Lung (tissue), 12 donors: Measurements from ENCODE around the gene CPLX3. TPM values are rescaled to one million over a fixed set of nuclear protein-coding genes. Genes with fewer than 3 reads are reported as not detected.

Experiments used
- ATAC-seq: fragments of 200-7000 bp; cut with Tn5 transposase; one replicate; pipeline ENCODE4 v1.9.1; 2020; ENCODE audit warnings: moderate number of reproducible peaks; ENCODE audit not compliant: insufficient read depth, low FRiP score
- DNase-seq, 3 donors: peaks; one replicate each; pipeline ENCODE4 v3.0.0-alpha.2; 2013 to 2017
- H3K27ac ChIP-seq, 2 donors: one replicate each; pipeline ENCODE4 v1.5.1; 2013; ENCODE audit warnings: mild to moderate bottlenecking in 2 of 2, moderate library complexity in 2 of 2, control low read depth in 1 of 2, inconsistent platforms in 1 of 2, low read depth in 1 of 2, low read length in 1 of 2
- H3K27me3 ChIP-seq, 3 donors: one replicate each; pipeline ENCODE4 v1.5.1; 2013; ENCODE audit warnings: low read length in 2 of 3; ENCODE audit not compliant: control insufficient read depth in 3 of 3, insufficient read depth in 3 of 3
- H3K36me3 ChIP-seq, 4 donors: one replicate each; pipeline ENCODE4 v1.5.1; 2013; ENCODE audit warnings: low read length in 4 of 4, mild to moderate bottlenecking in 1 of 4, moderate library complexity in 1 of 4; ENCODE audit not compliant: control insufficient read depth in 4 of 4, insufficient read depth in 4 of 4
- H3K4me1 ChIP-seq, 5 donors: one replicate each; pipeline ENCODE4 v1.5.1; 2013; ENCODE audit warnings: low read length in 5 of 5, mild to moderate bottlenecking in 2 of 5, moderate library complexity in 1 of 5; ENCODE audit not compliant: control insufficient read depth in 5 of 5, insufficient read depth in 5 of 5
- H3K4me3 ChIP-seq: one replicate; pipeline ENCODE4 v1.5.1; 2013; ENCODE audit warnings: mild to moderate bottlenecking, control low read depth, moderate library complexity
- H3K9ac ChIP-seq, 2 donors: one replicate each; pipeline ENCODE4 v1.5.1; 2013; ENCODE audit warnings: low read length in 2 of 2, control low read depth in 1 of 2; ENCODE audit not compliant: insufficient read depth in 1 of 2
- H3K9me3 ChIP-seq, 4 donors: one replicate each; pipeline ENCODE4 v1.5.1; 2013; ENCODE audit warnings: low read length in 3 of 4, mild to moderate bottlenecking in 1 of 4, moderate library complexity in 1 of 4; ENCODE audit not compliant: control insufficient read depth in 4 of 4, insufficient read depth in 3 of 4
- WGBS, 2 donors: extraction: QIAGEN DNeasy Blood & Tissue Kit; methylation state at CpG; one replicate each; pipeline ENCODE4 v1.1.7; 2013; 5-methylcytosine and 5-hydroxymethylcytosine counted together
- polyA plus RNA-seq, 2 donors: library from polyadenylated mRNA; stranded (reverse); fragments of 200-250 nt; gene quantifications; one replicate each; pipeline ENCODE4 v1.2.1, GENCODE V29; 2013
- total RNA-seq, 2 donors: library from RNA; depleted of rRNA in 1 of 2; stranded (reverse); fragments of >200 nt in 1 of 2; gene quantifications; one replicate each; pipeline ENCODE4 v1.2.1, GENCODE V29; 2014 to 2021
- TF ChIP-seq, protein P1 (sequence below): IDR thresholded peaks from 2 replicates; pipeline ENCODE4 v1.5.1; 2012; ENCODE audit warnings: mild to moderate bottlenecking; ENCODE audit errors: control extremely low read depth, extremely low read depth
- donor health status: control.
- donor health status: control.
- donor health status: Bipolar disorder and iron deficiency.
- donor health status: healthy.
- donor health status: DM: yes; HTN: yes; CAD: no.

The CPLX3 gene
- total and polyA plus RNA-seq, 4 donors: 0.10 to 0.13 TPM; not detected in 2

DNA sequence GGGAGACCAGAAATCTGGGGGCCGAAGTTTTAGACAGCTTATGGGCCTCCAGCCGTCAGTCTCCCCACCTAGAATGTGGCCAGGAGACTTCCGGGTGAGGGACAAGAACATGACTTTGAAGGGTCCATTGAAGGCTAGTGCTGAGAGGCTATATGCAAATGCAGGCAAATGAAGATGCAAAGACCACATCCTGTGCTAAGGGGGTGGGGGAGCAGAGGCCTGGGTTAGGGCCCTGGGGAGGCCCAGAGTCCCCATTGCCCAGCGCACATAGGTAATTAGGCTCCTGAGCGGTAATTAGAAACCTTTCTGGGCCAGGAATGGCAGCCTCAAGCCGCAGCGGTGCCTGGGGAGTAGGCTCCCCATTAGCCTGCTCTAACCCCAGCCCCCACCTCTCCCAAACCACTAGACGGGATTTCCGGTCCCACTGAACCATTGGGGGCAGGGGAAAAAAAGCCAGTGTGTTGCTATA lies 37.7 kb upstream of the CPLX3 start:
- ATAC-seq (no peak), DNase-seq (no peak)
- Histone ChIP-seq H3K9me3 (no peaks in the 10 kb centered on the region), H3K27me3 (no peaks in the 10 kb centered on the region), H3K4me1 (peaks cover 15 to 65% (median 34%) of the 10 kb centered on the region in 5 donors), H3K4me3 (no peak overlapping the region), H3K9ac (no peak overlapping the region), H3K36me3 (peaks cover 0 to 7% (median 3%) of the 10 kb centered on the region in 4 donors), H3K27ac (peak overlapping the region in 1 of 2 donors; percentile 87)
- 38 to 50% methylated on average over 9 of the region's 9 CpGs for WGBS, 2 donors
- TF ChIP-seq, protein P1, sequence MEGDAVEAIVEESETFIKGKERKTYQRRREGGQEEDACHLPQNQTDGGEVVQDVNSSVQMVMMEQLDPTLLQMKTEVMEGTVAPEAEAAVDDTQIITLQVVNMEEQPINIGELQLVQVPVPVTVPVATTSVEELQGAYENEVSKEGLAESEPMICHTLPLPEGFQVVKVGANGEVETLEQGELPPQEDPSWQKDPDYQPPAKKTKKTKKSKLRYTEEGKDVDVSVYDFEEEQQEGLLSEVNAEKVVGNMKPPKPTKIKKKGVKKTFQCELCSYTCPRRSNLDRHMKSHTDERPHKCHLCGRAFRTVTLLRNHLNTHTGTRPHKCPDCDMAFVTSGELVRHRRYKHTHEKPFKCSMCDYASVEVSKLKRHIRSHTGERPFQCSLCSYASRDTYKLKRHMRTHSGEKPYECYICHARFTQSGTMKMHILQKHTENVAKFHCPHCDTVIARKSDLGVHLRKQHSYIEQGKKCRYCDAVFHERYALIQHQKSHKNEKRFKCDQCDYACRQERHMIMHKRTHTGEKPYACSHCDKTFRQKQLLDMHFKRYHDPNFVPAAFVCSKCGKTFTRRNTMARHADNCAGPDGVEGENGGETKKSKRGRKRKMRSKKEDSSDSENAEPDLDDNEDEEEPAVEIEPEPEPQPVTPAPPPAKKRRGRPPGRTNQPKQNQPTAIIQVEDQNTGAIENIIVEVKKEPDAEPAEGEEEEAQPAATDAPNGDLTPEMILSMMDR: no peak

DNA sequence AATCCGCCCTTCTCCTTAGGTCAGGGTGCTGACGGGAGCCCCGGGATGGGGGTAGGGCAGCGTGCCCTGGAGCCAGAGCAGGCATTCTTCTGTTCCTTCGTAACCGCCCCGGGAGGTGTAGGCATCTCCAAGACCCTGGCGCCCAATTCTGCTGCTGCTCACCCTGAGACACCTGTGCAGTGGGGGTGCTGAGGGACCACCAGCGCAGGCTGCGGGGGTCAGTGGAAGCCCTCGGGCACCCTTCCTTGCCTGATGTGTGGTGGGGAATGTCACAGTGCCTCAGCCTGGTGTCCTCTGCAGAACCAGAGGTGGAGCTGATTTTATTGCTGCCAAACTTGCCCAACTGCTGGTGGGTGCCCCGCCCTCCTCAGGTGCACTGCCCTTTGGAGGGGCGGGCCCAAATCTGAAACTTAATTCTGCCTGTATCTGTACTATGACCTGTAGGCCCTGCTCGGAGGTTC lies 37.2 kb upstream of the CPLX3 start:
- DNase-seq (no peak), ATAC-seq (no peak)
- peaks cover 0 to 7% (median 3%) of the 10 kb centered on the region in 4 donors for H3K36me3 ChIP-seq
- no peaks in the 10 kb centered on the region for H3K27me3 ChIP-seq
- H3K4me1 ChIP-seq: peaks cover 15 to 63% (median 30%) of the 10 kb centered on the region in 5 donors
- WGBS, 2 donors: 26 to 57% methylated on average over 14 of the region's 14 CpGs
- H3K27ac ChIP-seq: peak overlapping the region in 1 of 2 donors; percentile 87
- H3K9me3 ChIP-seq: no peaks in the 10 kb centered on the region
- no peak overlapping the region for H3K4me3 ChIP-seq
- TF ChIP-seq, protein P1: no peak
- no peak overlapping the region for H3K9ac ChIP-seq

GRCh38 chr15:74789741-74790079 lies 36.7 kb upstream of the CPLX3 start:
- Histone ChIP-seq H3K9ac (peak overlapping the region in 1 of 2 donors; percentile 55), H3K27me3 (no peaks in the 10 kb centered on the region), H3K27ac (peak overlapping the region; percentile 36 to 87), H3K36me3 (peaks cover 0 to 7% (median 2%) of the 10 kb centered on the region in 4 donors), H3K9me3 (no peaks in the 10 kb centered on the region), H3K4me3 (no peak overlapping the region), H3K4me1 (peaks cover 15 to 65% (median 30%) of the 10 kb centered on the region in 5 donors)
- TF ChIP-seq, protein P1: no peak
- ATAC-seq (no peak), DNase-seq (no peak)
- WGBS, 2 donors: 17 to 30% methylated on average over 3 of the region's 3 CpGs
